ENCODE results near the gene IDH3B.
"Not testable (repeated sequence)": the region's sequence is repeated elsewhere in the genome, so short reads cannot be mapped to it uniquely, and the experiment has no call there.

Gene IDH3B

DNA sequence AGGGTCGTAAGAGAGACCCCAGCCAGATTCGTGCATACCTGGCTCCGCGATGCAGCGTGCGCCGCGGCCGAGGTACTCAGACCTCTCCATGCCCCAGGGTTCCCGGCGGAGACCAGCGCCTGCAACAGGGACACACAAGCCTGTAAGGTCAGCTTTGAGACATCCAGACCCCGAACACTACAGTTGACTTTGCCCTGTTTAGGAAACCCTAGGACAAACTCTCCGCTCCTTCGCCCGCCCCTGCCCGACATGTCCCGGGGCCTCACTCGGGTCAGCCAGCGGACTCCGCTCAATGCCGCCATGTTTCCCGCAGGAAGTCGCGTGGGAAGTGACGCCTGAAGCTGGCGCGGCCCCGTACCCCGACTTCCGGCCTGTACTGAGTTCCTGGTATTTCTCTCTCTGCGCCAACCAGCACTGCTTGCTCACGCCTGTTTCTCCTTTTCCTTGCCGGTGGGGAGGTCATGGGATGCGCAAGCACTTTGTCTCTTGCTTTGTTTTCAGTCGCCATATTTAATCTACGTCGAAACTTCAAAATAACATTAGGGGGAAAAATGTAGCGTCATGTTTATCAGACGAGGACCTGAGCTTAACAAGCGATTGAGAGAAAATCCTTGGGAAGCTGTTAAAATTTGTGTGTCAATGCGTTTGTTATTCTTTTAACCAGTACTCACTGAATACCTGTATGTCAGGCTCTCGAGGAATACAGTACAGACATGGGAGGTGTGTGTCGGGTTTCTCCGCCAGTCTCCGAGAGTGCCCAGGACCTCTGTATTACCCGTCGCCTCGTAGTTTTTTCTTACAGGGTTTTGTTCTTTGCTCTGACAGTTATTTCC lies at the start of gene IDH3B:
TSS of gene IDH3B (minus strand) at position 330 of the 833 bp plus-strand sequence. CDS start at position 302, 28 bp downstream.
- DNase-seq: peak; percentile 97

DNA sequence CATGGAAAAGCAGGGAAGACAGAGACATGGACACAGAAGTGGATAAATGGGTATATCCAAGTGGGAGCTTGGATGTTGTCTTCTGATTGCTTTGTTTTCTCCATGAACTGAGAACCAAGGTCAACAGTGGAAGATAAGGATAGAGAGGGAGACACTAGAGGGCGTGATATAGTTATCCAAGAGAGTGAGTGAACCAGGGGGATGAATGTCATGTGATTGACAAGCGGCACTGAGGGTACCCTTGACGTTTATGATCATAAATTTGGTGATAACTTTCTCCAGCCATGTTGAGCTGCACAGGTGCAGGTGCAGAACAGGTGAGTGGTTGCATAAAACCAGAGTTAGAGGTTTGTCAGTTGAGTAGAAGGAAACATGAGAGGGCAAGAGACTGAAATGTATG lies 49.3 kb upstream of the IDH3B start:
- DNase-seq: no peak

DNA sequence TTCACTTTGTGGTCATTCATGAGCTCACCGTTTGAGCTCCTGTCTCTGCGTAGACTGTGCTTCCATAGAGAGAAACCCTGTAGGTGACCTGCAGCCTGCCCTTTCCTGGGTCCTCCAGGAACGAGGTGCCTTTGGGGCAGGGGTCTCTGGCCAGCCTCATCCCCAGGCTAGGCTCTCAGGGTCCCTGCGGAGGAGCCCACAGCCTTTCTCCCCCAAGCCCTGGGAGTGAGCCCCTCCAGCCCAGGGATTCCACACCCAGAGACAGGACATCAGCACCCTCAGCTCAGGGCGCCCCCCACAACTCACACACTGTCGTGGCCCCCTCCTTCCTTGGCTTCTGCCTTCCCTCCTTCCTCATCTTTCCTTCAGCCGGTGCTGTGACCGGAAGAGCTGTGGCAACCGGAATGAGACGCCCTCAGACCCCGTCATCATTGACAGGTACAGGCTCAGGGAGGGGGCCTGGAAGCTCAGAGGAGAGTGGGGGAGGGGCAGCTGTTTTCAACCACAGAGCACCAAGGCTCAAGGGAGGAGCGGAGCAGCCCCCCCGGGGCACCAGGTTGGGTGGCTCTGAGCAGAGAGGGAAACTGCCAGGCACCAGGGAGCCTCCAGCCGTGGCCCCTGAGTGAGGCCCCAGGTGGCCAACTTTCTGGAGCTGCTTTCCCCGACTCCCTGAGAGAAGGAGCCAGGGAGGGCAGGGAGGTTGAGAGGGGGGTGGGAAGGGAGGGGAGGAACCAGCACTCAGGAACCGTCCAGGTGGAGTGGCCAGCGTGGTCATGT lies 45.4 kb upstream of the IDH3B start:
- DNase-seq: no peak

DNA sequence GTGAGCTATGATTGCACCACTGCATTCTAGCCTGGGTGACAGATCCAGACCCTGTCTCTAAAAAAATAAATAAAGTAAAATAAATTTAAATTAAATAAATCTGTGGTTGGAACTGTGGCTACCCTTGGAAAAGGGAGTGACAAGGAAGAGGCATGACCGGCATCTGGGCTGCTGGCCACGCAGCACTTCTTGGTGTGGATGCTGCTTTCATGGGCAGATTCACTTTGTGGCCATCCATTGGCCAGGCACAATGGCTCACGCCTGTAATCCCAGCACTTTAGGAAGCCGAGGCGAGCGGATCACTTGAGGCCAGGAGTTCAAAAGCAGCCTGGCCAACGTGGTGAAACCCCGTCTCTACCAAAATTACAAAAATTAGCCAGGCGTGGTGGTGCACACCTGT lies 44.6 kb upstream of the IDH3B start:
- DNase-seq: no peak

DNA sequence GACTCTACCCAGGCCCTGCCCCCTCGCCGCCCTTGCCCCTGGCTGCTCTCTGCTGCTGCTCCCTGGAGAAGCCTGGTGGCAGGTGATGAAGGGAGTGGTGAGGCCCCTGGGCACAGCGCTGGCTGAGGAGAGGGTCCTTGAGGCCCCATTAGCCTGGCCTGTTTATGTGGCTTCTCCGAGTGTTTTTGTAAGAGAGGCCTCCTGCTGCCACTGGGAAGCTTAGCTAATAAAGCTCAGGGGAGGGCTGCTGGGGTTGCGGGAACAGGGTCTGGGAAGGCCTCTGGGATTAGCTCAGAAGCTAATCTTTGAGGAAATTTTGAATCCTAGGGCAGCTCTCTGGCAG lies 44.0 kb upstream of the IDH3B start:
- no peak for DNase-seq

DNA sequence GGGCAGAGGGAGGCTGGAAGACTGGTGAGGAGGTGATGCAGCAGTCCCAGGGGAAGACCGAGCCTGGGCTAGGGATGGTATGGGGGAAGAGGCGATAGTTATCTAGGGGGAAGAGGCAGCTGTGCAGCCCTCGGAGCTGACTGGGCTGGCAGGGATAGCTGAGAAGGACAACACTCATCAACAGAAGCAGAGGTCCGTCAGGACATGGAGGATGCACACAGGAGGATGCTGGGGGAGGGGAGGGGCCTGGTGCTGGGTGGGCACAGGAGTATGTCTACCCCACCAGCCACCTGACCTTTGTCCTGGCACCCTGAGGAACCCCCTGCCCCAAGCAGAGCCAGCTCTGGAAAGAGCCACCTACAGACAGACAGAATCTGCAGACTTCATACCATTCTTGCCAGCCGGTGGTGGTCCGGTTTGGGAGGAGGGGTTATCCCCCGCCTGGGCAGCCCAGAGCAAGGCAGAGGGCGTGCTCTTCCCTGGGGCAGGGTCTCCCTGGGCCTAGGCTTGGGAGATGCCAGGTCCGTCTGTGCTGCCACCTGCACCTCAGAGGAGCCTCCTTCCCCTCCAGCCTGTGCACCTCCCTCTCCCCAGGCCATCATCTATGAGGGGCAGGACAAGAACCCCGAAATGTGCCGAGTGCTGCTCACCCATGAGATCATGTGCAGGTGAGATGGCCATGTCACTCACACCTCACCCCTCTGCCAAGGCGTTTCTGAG lies 43.5 kb upstream of the IDH3B start:
- no peak for DNase-seq

DNA sequence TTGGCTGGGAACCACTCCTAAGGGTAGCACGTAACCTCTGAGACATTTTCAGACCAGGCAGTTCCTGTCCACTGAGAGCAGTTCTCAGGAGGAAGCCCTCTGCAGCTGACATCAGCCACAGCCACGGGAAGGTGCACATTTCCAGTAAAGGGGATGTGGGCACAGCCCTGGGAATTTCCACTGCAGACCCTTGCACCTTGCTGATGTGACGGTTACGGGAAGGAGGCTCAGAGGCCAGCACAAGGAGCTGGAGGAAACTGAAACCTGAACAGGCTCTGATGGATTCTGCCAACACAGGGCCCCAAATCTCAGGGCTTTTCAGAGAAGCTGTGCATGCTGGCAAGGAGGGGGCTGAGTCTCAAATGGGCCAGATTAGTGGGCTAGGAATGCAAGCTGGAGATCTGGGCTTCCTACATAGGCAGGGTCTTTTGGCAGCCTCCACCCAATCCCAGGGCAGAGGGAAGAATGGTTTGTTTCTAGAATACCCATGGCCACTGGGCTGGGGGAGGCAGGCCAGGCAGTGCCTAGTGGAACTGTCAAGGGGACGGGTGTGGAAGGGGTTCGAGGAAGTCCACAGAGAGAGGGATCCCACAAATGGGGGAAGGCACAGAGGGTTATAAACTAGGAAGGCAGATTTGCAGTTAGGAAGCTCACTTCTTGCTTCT lies 42.8 kb upstream of the IDH3B start:
- DNase-seq: no peak

DNA sequence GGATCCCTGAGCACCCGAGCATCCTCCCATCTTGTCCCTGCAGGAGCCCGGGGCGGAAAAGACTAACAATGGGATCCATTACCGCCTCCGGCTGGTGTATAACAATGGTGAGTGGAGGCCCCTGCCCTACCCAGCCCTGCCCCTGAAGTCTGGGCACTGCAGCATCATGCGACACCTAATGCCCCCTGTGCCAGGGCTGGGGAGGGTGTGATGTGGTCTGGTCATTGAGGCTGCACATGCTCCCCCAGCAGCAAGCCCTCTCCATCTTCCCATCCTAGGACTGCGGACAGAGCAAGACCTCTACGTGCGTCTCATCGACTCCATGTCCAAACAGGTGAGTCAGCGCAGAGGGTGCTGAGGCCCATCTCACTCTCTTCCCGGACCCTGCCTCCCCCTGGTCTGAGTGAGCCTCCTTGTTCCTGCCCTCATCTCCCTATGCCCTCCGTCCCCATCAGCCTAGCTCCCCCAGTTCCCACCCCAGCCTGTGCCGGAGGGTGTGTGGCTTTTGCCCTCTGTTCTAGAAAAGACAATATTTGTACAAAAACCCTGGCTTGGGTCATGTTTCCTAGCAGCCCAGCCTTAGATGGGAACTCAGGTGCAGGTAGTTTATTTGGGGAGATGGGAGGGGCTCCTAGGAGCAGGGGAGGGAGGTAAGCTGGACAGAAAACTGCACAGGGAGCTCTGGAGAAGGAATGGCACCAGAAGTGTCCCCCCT lies 42.1 kb upstream of the IDH3B start:
- DNase-seq: no peak

DNA sequence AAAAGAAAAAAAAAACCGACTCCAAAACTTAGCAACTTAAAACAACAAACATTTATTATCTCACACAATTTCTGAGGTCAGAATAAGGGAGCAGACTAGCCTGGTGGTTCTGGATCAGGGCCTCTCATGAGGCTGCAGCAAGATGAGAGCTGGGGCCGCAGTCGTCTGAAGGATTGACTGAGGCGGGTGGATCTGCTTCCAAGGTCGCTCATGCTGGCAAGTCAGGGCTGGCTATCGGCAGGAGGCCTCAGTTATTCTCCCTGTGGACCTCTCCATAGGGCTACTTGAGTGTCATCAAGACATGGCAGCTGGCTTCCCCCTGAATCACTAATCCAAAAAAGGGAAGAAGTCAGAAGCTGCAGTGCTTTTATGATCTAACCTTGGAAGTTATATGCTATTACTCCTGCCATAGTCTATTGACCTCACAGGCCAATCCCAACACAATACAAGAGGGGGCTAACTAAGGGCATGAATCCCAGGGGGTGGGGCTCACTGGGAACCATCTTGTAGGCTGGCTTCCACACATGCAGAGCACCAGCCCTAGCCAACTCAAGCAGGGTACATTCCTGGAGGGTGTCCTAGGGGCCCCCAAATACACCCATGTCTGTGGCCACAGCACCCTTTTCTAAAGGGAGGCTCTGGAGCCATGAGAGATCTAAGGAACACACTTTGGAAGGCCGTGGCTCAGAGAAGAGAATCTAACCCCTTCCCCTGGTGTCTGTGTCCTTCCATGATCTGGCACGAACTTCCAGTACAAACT lies 39.9 kb upstream of the IDH3B start:
- no peak for DNase-seq

DNA sequence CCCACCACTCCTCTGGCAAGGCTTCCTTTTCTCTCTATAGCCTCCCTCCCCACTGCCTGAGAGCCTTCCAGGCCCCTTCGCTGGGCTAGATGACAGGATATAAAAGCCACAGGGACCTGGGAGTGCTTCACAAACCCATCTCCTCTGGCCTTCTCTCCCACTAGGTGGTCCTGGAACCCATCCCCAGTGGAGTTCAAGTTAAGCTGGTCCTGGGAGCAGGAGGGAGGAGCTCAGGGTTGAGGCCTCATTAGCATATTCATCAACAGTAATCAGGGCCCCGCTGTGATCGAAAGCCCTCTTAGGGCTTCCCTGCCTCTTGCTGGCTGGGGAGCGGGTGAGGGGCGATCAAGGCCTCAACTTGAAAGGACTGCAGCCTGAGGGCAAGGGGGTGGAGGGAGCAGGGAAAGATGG lies 37.7 kb upstream of the IDH3B start:
- no peak for DNase-seq

DNA sequence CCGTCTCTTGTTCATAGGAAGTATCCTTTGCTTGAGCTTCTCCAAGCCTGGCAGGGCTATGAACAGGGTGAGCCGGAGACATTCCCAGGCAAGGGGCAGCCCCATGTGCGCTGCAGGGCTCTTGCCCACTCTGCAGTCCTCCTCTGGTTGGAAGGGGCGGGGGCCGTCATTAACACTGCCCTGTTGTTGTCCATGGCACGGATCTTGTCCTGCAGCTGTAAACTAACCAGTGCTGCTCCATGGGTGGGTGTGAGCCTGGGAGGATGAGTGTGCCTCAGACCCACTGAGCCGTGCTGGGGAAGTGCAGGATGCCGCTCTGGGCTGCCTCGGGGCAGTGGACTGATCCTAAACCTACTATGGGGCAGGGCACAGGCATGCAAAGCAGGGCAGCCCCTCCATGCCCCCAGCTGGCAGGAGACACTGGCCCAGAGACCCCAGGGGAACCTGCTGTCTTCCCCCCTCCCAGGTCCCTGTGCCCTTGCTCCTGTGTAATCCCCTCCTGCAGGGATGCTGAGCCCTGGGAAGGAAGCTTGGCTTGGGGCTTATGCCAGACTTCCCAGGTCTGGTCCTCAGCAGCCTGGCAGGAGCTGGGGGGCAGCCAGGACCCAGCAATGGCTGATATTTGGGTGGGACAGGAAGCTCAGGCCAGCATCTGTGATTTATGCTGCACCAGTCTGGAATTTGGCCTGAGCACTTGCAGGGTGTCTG lies 37.1 kb upstream of the IDH3B start:
- no peak for DNase-seq

DNA sequence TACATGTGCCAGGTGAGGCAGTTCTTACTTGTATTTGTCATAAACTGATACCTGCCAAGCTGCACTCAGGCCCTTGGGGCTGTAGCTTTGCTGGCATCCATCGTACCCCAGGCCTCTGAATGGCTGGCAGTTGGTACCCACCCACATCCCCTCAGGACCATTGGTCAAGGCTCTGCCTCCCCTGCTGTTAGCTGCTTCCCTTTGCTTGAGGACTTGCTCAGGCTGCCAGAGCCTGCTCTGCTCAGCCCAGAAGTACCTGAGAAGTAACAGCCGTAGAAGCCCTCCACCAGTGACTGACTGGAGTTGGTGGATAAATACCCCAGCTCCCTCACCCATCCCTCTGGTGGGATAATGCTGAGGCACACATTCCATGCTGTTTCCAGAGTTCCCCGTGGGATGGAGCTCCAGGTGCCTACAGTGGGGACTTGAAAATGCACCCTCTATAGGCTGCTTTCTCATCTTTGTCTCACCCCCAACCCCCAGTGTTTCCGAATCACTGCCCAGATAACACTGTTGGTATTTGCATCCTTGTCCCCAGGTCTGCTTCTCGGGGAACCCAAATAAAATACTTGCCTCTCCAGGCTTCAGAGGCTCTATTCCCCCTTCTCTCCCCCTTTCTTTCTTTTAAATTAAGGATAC lies 35.9 kb upstream of the IDH3B start:
- DNase-seq: no peak

DNA sequence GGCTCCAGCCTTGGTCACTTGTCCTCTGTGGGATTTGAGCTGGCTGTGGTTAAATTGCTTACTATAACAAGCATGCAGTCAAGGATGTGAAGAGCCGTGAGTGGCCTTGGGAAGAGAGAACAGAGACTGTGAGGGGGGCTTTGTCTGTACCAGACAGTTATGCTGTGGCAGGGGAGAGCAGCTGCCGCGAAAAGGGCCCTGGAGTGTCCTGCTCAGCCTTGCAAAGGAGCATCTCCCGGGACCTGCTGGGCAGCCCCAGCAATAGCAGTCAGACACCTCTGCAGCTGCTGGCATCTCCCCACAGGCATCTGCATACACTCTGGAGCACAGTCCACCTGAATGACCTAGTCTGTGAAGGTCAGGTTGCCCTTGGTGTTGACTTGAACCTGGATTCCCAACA lies 34.9 kb upstream of the IDH3B start:
- DNase-seq: no peak

DNA sequence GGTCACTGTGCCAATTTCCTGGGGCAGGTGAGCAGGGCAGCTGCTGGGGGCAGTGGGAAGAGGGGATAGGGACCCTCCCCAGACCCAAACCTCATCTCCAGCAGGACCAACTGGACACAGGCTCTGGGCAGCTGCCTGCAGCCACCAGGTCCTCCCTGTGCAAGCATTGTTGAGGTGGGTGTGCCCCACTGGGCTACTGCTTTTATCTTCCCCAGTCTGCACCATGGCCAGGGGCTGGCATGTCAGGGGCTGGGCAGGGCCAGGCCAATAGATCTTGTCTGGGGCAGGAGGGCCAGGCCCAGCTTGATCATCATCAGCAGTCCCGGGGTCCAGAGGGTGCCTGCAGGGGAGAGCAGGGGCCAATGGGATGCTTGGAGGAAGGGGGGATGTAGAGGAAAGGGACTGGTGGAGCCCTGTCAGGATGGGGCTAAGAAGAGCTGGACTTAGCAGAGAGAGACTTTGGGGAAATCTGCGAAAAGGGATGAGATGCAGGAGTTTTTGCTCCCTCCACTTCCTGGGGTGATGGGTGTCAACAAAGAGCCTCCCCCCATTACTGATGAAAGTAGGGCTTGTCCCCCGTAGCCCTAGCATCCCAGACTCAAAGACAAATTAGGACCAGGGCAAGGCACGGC lies 34.3 kb upstream of the IDH3B start:
- DNase-seq: no peak

DNA sequence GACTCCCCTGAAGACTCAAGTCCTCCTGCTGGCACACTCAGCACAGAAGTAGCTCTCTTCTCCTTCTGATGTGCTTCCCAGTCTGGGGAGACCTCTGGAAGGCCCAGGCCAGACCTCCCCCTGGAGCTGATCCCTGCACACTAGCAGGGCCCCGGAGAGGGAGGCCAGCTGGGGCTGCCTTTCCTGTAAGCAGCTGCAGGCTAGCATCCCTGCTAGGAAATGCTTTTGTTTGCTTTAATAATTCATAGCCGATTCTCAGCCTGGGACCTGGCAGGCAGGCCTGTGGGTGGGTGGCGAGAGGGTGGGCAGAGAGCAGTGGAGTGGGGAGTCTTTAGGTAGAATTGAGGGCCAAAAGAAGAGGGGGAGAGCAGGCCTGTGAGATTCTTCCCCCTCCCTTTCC lies 33.8 kb upstream of the IDH3B start:
- DNase-seq: no peak

DNA sequence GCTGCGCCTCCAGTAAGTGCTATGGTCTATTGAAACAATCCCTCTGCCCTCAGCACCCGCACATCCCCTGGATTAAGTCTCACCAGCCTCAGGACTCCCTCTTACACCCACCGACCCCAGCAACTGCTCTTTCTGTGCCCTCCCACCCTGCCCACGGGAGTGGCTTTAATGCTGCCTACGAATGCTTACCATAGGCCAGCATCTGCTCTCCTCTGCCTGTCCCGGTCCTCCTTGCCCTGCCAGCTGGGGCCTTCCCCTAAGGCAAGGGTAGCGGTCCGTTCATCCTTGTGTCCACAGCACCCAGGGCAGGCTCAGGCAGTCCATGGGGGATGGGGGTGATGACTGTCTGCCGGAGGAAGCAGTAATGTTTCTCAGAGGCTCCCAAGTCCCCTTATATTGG lies 32.6 kb upstream of the IDH3B start:
- no peak for DNase-seq

DNA sequence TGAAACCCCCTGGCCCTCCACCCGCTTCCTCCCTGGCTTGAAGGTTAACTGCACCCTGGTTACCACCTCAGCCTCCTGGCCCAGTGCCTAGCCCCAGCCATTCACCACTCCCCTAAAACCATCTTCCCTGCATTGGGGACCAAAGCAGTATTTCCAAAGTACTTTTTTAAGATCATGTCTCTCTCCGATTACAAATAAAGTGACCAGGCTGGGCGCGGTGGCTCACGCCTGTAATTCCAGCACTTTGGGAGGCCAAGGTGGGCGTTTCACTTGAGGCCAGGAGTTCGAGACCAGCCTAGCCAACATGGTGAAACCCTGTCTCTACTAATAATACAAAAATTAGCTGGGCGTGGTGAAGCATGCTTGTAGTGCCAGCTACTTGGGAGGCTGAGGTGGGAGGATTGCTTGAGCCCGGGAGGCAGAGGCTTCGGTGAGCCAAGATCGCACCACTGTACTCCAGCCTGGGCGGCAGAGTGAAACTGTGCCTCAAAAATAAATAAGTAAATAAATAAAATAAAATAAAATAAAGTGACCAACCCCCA lies 32.0 kb upstream of the IDH3B start:
- not testable (repeated sequence) for DNase-seq

DNA sequence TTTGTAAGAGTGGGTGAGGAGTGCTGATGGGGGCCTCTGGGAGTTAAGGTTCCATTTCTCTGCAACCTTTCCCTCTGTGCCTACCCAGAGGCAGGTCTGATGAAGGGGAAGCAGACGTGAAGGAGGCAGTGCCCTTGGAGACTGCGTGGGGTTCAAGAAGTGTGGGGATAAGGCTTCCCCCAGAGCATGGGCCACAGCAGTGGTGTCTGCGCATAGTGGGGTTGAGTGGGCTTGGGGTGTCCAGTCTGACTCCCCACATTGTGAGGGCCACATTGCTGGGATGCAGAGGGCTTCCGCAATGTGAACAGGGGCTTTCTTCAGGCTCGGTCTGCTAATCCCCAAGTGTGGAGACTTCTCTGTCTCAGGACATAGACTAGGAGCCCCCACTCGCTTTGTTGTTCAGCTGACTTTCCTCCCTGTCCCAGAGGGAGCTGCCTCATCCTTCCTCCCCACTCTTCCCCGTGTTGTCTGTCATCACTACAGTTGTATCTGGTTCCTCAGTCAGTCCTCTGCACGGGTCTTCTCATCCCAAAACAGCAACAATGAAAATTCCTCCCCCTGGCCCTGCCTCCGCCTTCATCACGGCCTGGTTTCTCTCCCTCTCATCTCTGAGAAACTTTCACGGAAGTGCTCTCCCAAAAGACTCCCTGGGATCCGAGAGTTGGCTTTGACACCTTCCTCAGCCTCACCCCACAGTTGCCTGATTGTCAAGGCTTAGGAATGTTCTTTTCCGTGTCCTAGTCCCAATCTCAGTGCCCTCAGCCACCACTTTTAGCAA lies 31.4 kb upstream of the IDH3B start:
- DNase-seq: no peak

DNA sequence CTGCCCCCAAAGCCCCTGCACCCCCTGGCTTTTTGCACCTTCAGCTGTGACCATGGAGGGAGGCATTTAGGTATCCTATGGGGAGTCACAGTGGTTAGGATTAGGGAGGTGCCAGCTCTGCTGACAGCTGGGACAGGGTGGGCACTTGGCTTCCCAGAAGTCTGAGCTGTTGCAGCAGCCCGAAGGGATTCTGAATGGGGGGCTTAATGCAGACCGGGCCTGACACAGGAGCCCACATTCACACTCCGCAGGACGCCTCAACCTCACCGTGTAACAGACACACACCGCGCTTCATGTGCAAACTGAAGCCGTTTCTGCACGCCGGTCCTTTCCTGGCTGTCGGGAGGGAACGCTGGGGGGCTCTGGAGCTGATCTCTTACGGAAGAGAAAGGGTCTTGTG lies 30.5 kb upstream of the IDH3B start:
- DNase-seq: no peak
